NCI-H510A treated with DMSO at 0.1 percent for 48 hours (cell line): ENCODE results near the gene INPP5D.

Experiments
- DNase-seq: peaks from one replicate; lab custom pipeline; 2025; lab: John Stamatoyannopoulos, UW

INPP5D gene

DNA sequence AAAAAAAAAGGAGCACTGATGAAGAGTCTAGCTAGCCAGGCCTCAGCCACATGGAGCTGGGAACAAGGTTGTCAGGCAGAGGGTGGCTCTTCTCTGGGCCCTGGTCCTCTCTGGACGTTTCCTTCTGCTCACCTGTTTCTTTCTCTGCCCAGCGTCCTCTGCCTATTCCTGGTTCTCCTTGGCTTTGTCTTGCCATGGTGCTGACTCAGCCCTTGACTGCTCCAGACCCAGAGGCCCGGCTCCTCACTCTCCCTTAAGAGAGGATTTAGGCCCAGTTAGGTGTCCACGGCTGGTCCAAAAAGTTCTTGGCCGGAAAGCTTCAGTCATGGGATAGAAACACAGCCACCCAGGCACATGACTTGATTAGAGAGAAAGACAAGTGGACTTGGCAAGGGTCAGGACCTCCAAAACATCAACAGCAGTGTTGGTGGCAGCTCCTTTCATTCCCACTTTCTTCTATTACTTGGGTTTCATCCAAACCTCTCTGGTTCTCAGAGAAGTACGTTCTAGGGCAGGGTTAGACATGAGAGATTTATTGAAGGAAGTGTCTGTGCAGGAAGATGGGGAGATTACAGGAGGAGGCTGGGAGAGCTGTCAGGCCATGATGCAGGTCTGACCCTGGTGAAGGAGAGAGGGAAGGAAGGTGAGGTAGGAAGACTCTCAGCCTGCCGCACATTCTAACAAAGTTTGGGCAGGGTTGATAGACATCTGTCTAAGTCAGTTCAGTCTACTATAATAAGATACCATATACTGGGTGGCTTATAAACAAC is 176.9 kb downstream of the INPP5D start:
- DNase-seq = no peak

GRCh38 chr2:233240897-233241296 is 180.8 kb downstream of the INPP5D start:
- DNase-seq = no peak

DNA sequence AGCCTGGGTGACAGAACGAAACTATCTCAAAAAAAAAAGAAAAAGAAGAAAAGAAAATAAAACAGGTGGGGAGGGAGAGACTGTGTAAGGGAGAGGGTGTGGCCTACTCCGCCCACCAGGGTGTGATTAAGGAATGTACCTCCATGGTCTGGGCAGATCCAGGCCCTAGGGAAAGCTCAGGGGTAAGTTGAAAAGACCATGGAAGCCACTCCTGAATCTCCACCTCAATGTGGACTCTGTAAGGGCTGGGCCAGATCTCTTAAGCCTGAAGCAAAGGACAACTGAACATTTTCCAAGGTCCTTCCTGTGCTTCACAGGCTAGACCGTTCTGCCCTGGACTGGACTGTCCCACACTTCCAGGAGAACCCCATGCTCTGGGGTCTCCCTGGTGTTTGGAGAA is 181.7 kb downstream of the INPP5D start:
- DNase-seq = no peak

GRCh38 chr2:233242231-233242927 is 182.2 kb downstream of the INPP5D start:
- DNase-seq = no peak

DNA sequence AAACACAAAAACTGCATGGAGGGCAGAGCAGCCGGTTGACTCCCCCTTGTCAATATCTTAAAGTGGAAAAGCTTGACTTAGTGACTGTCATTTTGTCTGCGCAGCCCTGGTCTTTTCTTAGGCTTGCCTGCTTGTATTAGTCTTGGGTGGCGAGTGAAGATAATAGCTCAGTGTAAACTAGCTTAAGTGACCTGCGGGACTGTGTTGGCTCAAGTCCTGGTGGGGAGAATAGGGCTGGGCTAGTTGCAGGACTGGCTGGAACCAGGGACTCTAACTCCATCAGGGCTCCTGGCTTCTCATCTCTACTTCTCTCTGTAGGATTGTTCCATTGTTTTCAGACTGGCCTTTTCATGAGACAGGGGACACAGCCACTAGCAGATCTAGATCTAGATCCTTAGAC is 183.2 kb downstream of the INPP5D start:
- no peak for DNase-seq

DNA sequence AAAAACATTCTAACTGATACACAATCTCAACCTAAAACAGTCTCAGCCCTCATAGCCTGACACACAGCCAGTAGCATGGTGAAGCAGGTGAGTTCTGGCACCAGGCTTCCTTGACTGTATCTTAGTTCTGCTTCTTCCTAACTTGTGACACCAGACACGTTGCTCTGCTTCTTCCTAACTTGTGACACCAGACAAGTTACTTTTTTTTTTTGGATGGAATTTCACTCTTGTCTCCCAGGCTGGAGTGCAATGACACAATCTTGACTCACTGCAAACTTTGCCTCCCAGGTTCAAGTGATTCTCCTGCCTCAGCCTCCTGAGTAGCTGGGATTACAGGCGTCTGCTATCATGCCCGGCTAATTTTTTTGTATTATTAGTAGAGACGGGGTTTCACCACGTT is 184.7 kb downstream of the INPP5D start:
- no peak for DNase-seq

GRCh38 chr2:233245406-233245805 is 185.3 kb downstream of the INPP5D start:
- no peak for DNase-seq

DNA sequence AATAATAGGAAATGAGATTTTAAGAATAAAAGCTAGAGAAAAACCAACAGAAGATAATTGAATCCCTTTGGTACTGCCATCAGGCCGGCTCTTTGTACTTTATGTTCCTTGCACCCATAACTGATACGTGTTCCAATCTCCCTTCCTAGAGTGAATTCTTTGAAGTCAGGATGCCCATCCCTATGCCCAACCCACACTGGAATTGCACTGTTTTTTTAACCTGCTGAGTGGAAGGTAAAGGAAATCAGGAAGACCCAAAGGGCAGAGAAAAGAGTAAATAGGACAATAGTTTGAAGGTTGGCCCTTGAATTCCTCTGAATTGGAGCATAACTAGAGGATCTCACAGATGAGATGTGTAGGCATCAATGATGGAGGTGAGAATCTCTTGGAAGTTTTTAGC is 187.0 kb downstream of the INPP5D start:
- no peak for DNase-seq

DNA sequence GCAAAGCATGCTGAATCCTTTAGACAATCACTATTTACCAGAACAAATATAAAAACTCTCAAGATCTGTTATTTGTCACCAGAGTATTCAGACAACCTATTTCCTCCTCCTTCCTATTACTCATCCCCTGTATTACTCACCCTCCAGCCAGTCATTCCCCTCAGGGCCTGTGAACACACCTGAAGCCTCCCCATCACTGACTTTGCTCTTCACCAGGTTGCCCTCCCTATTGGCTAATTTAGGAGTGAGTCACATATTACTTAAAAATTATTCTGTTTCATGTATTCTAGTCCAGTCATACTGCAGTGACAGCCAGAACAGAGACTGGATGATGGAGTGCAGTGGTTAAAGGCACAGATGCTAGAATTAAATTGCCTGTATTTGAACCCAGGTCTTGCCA is 187.6 kb downstream of the INPP5D start:
- no peak for DNase-seq

- no peak for DNase-seq
Measured at GRCh38 chr2:233248999-233249398, 188.9 kb downstream of the INPP5D start.

DNA sequence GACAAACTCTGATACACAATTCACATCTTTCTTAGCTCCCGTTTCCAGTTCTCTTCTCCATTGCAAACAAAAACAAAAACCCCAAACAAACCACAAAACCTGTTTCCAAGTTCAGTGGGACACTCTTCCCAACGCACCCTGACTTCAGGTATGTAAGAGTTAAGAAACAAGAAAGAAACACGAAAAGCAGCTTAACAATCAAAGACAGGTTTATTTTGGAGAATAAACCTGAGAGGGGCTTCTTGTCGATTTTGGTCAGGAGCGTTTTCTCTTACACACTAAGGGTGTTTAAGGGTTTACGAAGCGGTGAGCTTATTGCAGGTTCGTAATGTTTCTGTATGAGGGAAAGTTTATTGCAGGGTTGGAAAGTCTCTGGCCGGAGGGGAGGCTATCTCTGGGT is 190.4 kb downstream of the INPP5D start:
- DNase-seq = no peak

GRCh38 chr2:233250985-233251305 is 190.8 kb downstream of the INPP5D start:
- DNase-seq = no peak

DNA sequence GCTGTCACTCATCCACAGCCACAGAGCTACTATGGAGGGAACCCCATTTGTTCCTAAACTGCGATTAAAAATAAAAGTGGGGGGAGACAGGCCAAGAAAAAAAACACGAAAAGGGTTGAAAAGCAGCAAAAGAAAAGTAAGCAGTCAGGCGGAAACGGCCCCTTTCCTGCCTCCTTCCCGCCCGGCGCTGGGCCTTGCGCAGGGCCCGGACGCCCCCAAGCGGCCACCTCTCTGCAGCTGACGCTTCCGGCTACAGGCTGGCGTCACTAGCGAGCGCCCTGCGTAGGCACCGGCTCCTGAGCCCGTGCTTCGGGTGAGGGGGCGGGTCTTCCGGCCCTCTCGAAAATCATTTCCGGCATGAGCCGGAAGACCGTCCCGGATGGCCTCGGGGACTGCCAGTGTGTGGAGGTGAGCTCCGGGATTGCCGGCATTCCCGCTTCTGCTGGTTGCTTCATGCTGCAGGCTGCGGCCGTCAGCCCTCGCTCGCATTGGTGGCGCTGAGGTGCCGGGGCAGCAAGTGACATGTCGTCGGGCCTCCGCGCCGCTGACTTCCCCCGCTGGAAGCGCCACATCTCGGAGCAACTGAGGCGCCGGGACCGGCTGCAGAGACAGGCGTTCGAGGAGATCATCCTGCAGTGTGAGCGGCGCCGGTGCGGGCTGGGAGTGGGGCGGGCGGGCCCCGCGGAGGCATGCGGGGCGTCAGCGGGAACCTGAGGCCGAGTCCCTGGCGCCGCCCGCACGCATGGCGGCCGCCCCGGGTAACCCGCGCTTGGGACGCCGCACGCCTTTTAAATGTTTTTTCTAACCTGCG is 191.4 kb downstream of the INPP5D start, which contains the start of gene ATG16L1:
TSS of gene ATG16L1 (plus strand) at position 368 of the 811 bp plus-strand sequence. CDS start at position 523, 155 bp downstream.
- DNase-seq = peak; percentile 96

DNA sequence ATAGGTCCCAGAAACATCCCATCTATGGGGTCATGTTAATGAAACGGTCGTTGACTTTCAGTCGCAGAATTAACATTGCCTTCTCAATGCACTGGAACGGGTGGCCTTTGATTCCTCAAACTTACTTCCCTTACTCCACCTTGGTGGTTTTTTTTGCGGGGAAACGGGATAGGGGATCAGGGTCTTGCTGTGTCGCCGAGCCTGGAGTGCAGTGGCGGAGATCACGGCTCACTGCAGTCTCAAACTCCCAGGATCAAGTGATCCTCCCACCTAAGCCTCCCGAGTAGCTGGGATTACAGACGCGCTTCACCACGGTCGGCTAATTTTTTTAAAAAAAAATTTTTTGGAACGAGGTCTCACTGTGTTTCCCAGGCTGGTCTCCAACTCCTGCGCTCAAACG is 192.1 kb downstream of the INPP5D start:
- no peak for DNase-seq

- no peak for DNase-seq
Measured at GRCh38 chr2:233255151-233255550, 195.0 kb downstream of the INPP5D start.

- no peak for DNase-seq
Measured at GRCh38 chr2:233256048-233256447, 195.9 kb downstream of the INPP5D start.
